Large intestine (tissue), 3 donors: ENCODE results near the gene C10orf71. TPM values are rescaled to one million over a fixed set of nuclear protein-coding genes. Genes with fewer than 3 reads are reported as not detected.

Source experiments
- DNase-seq, 2 donors: peaks; one replicate each; pipeline versions ENCODE4 v3.0.0 to v3.0.0-alpha.2; 2013
- H3K27ac ChIP-seq: one replicate; pipeline ENCODE4 v1.5.1; 2013; ENCODE audit warnings: low read length
- H3K27me3 ChIP-seq: 2 replicates; pipeline ENCODE4 v1.6.1; 2013; ENCODE audit warnings: low read length; ENCODE audit not compliant: control insufficient read depth, insufficient read depth
- H3K36me3 ChIP-seq: 2 replicates; pipeline ENCODE4 v1.6.1; 2013; ENCODE audit warnings: low read length; ENCODE audit not compliant: control insufficient read depth, insufficient read depth
- H3K4me1 ChIP-seq: one replicate; pipeline ENCODE4 v1.6.1; 2013; ENCODE audit warnings: low read length; ENCODE audit not compliant: control insufficient read depth, insufficient read depth
- H3K4me3 ChIP-seq: one replicate; pipeline ENCODE4 v1.5.1; 2013; ENCODE audit warnings: low read length
- H3K9me3 ChIP-seq: one replicate; pipeline ENCODE4 v1.6.1; 2013; ENCODE audit warnings: mild to moderate bottlenecking, low read depth, low read length, moderate library complexity; ENCODE audit not compliant: control insufficient read depth
- whole genome bisulfite sequencing: methylation state at CpG from one replicate; pipeline ENCODE4 v1.1.5; 2013; ENCODE audit warnings: low lambda C conversion rate; ENCODE audit not compliant: insufficient coverage; 5-methylcytosine and 5-hydroxymethylcytosine counted together
- polyA plus RNA-seq: library from polyadenylated mRNA; unstranded; fragments of 120-200 nt; gene quantifications from one replicate; pipeline ENCODE4 v1.2.1, GENCODE V29; 2013

Gene C10orf71
- polyA plus RNA-seq, 1 donor: 0.01 TPM

- DNase-seq: no peak
- Histone ChIP-seq H3K4me1 (no peaks in the 10 kb centered on the region), H3K9me3 (no peaks in the 10 kb centered on the region), H3K4me3 (no peak overlapping the region), H3K27ac (no peak overlapping the region), H3K27me3 (no peaks in the 10 kb centered on the region), H3K36me3 (no peaks in the 10 kb centered on the region)
- WGBS: no CpG with 5 or more reads among the region's 23 CpGs
Measured at GRCh38 chr10:49365675-49366415, 66.9 kb downstream of the C10orf71 start.

GRCh38 chr10:49366460-49366859, 67.5 kb downstream of the C10orf71 start:
- H3K4me3 ChIP-seq: no peak overlapping the region

GRCh38 chr10:49367600-49367999, 68.6 kb downstream of the C10orf71 start:
- Histone ChIP-seq H3K9me3 (no peaks in the 10 kb centered on the region), H3K36me3 (no peaks in the 10 kb centered on the region), H3K27me3 (peaks cover 3% of the 10 kb centered on the region), H3K27ac (no peak overlapping the region), H3K4me1 (no peaks in the 10 kb centered on the region), H3K4me3 (no peak overlapping the region)
- DNase-seq: no peak
- no CpG with 5 or more reads among the region's 5 CpGs for WGBS

More at GRCh38 chr10:49366460-49366859, 67.5 kb downstream of the C10orf71 start:
- no CpG with 5 or more reads among the region's 4 CpGs for WGBS
- Histone ChIP-seq H3K4me1 (no peaks in the 10 kb centered on the region), H3K36me3 (no peaks in the 10 kb centered on the region), H3K27me3 (no peaks in the 10 kb centered on the region), H3K27ac (no peak overlapping the region), H3K9me3 (no peaks in the 10 kb centered on the region)
- DNase-seq: no peak

- Histone ChIP-seq H3K4me3 (no peak overlapping the region), H3K36me3 (no peaks in the 10 kb centered on the region), H3K9me3 (no peaks in the 10 kb centered on the region), H3K4me1 (no peaks in the 10 kb centered on the region), H3K27ac (no peak overlapping the region), H3K27me3 (peaks cover 3% of the 10 kb centered on the region)
- DNase-seq: no peak
- no CpG with 5 or more reads among the region's 4 CpGs for WGBS
Measured at GRCh38 chr10:49368256-49368655, 69.3 kb downstream of the C10orf71 start.

- Histone ChIP-seq H3K4me1 (no peaks in the 10 kb centered on the region), H3K4me3 (no peak overlapping the region), H3K27ac (no peak overlapping the region), H3K36me3 (no peaks in the 10 kb centered on the region), H3K9me3 (no peaks in the 10 kb centered on the region), H3K27me3 (peaks cover 5% of the 10 kb centered on the region)
- DNase-seq: no peak
- WGBS: 92% methylated on average over 2 of the region's 14 CpGs
Measured at GRCh38 chr10:49369216-49370162, 70.5 kb downstream of the C10orf71 start.

GRCh38 chr10:49370326-49371100, 71.5 kb downstream of the C10orf71 start:
- DNase-seq: no peak
- Histone ChIP-seq H3K27ac (no peak overlapping the region), H3K4me3 (no peak overlapping the region), H3K4me1 (no peaks in the 10 kb centered on the region), H3K27me3 (peaks cover 5% of the 10 kb centered on the region), H3K9me3 (no peaks in the 10 kb centered on the region), H3K36me3 (no peaks in the 10 kb centered on the region)
- WGBS: no CpG with 5 or more reads among the region's 8 CpGs

- Histone ChIP-seq H3K27ac (no peak overlapping the region), H3K27me3 (peaks cover 5% of the 10 kb centered on the region), H3K4me3 (no peak overlapping the region), H3K9me3 (no peaks in the 10 kb centered on the region), H3K4me1 (no peaks in the 10 kb centered on the region), H3K36me3 (no peaks in the 10 kb centered on the region)
- no peak for DNase-seq
- WGBS: no CpG with 5 or more reads among the region's 3 CpGs
Measured at GRCh38 chr10:49371967-49372366, 73.0 kb downstream of the C10orf71 start.

GRCh38 chr10:49373361-49373760, 74.4 kb downstream of the C10orf71 start:
- H3K36me3 ChIP-seq: no peaks in the 10 kb centered on the region
- H3K9me3 ChIP-seq: no peaks in the 10 kb centered on the region
- no peaks in the 10 kb centered on the region for H3K4me1 ChIP-seq
- no CpG with 5 or more reads among the region's 5 CpGs for WGBS
- H3K27ac ChIP-seq: no peak overlapping the region
- peaks cover 5% of the 10 kb centered on the region for H3K27me3 ChIP-seq
- no peak overlapping the region for H3K4me3 ChIP-seq
- DNase-seq: no peak

- peaks cover 5% of the 10 kb centered on the region for H3K27me3 ChIP-seq
- WGBS: 100% methylated on average over 1 of the region's 5 CpGs
- no peak overlapping the region for H3K27ac ChIP-seq
- H3K4me1 ChIP-seq: no peaks in the 10 kb centered on the region
- DNase-seq: no peak
- H3K36me3 ChIP-seq: no peaks in the 10 kb centered on the region
- H3K4me3 ChIP-seq: no peak overlapping the region
- H3K9me3 ChIP-seq: no peaks in the 10 kb centered on the region
Measured at GRCh38 chr10:49374740-49375139, 75.8 kb downstream of the C10orf71 start.

- Histone ChIP-seq H3K27ac (no peak overlapping the region), H3K4me1 (no peaks in the 10 kb centered on the region), H3K36me3 (no peaks in the 10 kb centered on the region), H3K4me3 (no peak overlapping the region), H3K9me3 (no peaks in the 10 kb centered on the region), H3K27me3 (peaks cover 5% of the 10 kb centered on the region)
- WGBS: no CpG with 5 or more reads among the region's 3 CpGs
- DNase-seq: no peak
Measured at GRCh38 chr10:49375611-49376010, 76.6 kb downstream of the C10orf71 start.
